Measurements from ENCODE around the gene ITGAE.

ITGAE gene

DNA sequence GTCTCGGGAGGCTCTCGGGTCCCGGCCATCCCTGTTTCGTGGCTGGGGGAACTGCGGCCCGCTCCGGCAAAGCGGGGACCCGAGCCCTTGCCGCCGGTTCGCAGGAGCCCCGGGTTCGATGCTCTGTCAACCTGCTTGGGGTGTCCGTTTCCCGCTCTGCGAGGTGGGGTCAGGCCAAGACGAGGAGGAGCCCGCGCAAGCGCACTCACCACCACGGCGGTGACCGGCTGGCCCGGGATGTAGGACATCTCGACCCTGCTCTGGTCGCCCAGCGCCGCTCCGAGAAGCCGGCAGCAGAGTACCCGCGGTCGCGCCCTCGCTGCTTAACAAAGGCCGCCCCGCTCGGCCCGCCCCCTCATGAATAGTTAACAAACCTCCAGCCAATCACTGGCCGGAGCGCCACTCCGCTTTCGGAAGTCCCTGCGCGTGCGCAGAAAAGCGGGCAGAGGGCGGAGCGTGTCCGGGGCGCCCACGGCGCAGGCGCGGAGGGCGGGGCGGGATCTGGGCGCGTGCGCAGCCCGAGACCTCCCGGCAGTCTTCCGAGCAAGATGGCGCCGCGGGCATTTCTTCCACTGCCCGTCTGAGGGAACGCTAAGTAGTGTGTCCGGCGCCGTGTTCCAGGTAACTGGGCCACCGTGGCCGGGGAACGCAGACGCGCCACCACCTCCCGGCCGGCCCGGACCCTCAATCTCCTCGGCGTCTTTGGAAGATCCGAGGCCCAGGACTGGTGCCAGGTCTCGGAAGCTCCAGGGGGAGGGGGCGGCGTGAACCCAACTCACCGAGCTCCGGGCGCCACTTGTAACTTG is 132.5 kb downstream of the ITGAE start, which contains the start of the genes EMC6 and TAX1BP3:
Gene EMC6, plus strand, starts transcription at position 534 of the 806 bp plus-strand sequence. CDS start 335 bp downstream, outside the sequence.
Gene TAX1BP3, minus strand, starts transcription at position 300 of the 806 bp plus-strand sequence. Its CDS starts 52 bp downstream, at position 248.
- 0 out of 2 replicates have a peak, but pooled peaks have one; percentile 4 for TF ChIP-seq EP300 (IDR thresholded peaks at IDR 0.05; ENCODE audit: borderline replicate concordance)
- no peak; the same call in 1 of the 2 replicates for TF ChIP-seq CEBPB (IDR thresholded peaks at IDR 0.05)
- TF ChIP-seq YY1 (IDR thresholded peaks at IDR 0.05; ENCODE audit: low read depth) = peak; percentile 97
- TF ChIP-seq REST (IDR thresholded peaks at IDR 0.05; ENCODE audit: low read depth) = no peak
- TF ChIP-seq RAD21 (IDR thresholded peaks at IDR 0.05; ENCODE audit: low read depth) = no peak
- peak; percentile 99 for TF ChIP-seq TAF1 (IDR thresholded peaks at IDR 0.05; ENCODE audit: low read depth)
- no peak for TF ChIP-seq CREB1 (IDR thresholded peaks at IDR 0.05; ENCODE audit: low read depth)
- no peak for TF ChIP-seq FOXM1 (IDR thresholded peaks at IDR 0.05; ENCODE audit: borderline replicate concordance, low read depth)
- TF ChIP-seq TEAD4 (IDR thresholded peaks at IDR 0.05) = no peak
- TF ChIP-seq MAX (IDR thresholded peaks at IDR 0.05) = peak; percentile 50
- TF ChIP-seq NFIC (IDR thresholded peaks at IDR 0.05) = peak; percentile 38; the same call in 1 of the 2 replicates
- peak; percentile 4; the same call in 1 of the 2 replicates for TF ChIP-seq TCF12 (IDR thresholded peaks at IDR 0.05; ENCODE audit: low read depth)
- TF ChIP-seq EGR1 (IDR thresholded peaks at IDR 0.05) = no peak

- TF ChIP-seq EGR1 (IDR thresholded peaks at IDR 0.05) (no peak; the same call in 1 of the 2 replicates), TCF12 (IDR thresholded peaks at IDR 0.05; ENCODE audit: low read depth) (peak; percentile 55; the same call in 1 of the 2 replicates), ZBTB7A (IDR thresholded peaks at IDR 0.05; ENCODE audit: low read depth) (peak; percentile 77), NFIC (IDR thresholded peaks at IDR 0.05) (no peak), TEAD4 (IDR thresholded peaks at IDR 0.05) (peak; percentile 72), RAD21 (IDR thresholded peaks at IDR 0.05; ENCODE audit: low read depth) (no peak)
- TF ChIP-seq, protein P1, sequence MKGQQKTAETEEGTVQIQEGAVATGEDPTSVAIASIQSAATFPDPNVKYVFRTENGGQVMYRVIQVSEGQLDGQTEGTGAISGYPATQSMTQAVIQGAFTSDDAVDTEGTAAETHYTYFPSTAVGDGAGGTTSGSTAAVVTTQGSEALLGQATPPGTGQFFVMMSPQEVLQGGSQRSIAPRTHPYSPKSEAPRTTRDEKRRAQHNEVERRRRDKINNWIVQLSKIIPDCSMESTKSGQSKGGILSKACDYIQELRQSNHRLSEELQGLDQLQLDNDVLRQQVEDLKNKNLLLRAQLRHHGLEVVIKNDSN (IDR thresholded peaks at IDR 0.05) = peak; percentile 15; the same call in 1 of the 2 replicates
Measured at GRCh38 chr17:3667366-3668278, 133.4 kb downstream of the ITGAE start.

DNA sequence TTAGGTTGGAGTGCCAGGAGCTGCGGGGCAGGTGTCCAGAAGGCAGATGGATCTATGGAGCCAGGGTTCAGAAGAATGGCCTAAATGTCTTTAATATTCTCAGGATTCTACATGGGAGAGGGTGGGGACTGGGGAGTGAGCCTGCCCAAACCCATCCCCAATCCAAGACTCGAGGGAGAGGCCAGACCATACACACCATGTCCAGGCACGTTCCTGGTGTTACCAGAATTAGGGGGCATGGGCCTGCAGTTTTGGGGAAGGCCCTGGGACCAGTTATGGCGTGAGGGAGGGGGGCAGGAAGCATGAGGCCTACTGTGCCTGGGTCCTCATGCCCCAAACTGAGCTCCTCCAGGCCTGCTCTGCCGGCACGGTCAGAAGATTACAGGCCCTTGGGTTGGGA is 134.5 kb downstream of the ITGAE start:
- TF ChIP-seq YY1 (IDR thresholded peaks at IDR 0.05; ENCODE audit: low read depth) (no peak), MAX (IDR thresholded peaks at IDR 0.05) (no peak), TAF1 (IDR thresholded peaks at IDR 0.05; ENCODE audit: low read depth) (no peak), TEAD4 (IDR thresholded peaks at IDR 0.05) (no peak), CREB1 (IDR thresholded peaks at IDR 0.05; ENCODE audit: low read depth) (no peak), TCF12 (IDR thresholded peaks at IDR 0.05; ENCODE audit: low read depth) (no peak), EP300 (IDR thresholded peaks at IDR 0.05; ENCODE audit: borderline replicate concordance) (no peak), NFIC (IDR thresholded peaks at IDR 0.05) (no peak), FOXM1 (IDR thresholded peaks at IDR 0.05; ENCODE audit: borderline replicate concordance, low read depth) (no peak), ZBTB7A (IDR thresholded peaks at IDR 0.05; ENCODE audit: low read depth) (no peak), EGR1 (IDR thresholded peaks at IDR 0.05) (no peak), CEBPB (IDR thresholded peaks at IDR 0.05) (no peak), RAD21 (IDR thresholded peaks at IDR 0.05; ENCODE audit: low read depth) (no peak), REST (IDR thresholded peaks at IDR 0.05; ENCODE audit: low read depth) (no peak)
- TF ChIP-seq, protein P1 (IDR thresholded peaks at IDR 0.05) = no peak

DNA sequence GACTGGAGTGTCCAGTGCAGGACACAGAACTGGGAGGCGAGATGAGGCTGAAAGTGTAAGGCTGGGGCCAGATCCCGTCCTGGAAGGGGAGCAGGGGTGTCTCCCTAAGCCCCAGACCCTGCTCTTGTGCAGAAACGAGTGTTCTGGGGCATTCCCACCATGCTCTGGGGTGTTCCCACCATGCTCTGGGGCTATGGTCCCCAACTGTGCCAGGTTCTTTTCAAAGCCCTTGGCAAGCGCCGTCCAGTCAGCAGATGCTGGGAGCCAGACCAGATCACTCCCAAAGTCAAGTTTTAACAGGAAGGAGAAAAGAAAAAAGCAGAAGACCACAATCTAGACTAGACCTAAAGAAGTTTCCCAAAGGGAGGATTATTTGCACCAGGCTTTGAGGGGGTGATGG is 135.2 kb downstream of the ITGAE start:
- no peak for TF ChIP-seq YY1 (IDR thresholded peaks at IDR 0.05; ENCODE audit: low read depth)
- TF ChIP-seq CREB1 (IDR thresholded peaks at IDR 0.05; ENCODE audit: low read depth) = no peak
- no peak for TF ChIP-seq MAX (IDR thresholded peaks at IDR 0.05)
- no peak for TF ChIP-seq TAF1 (IDR thresholded peaks at IDR 0.05; ENCODE audit: low read depth)
- no peak for TF ChIP-seq EP300 (IDR thresholded peaks at IDR 0.05; ENCODE audit: borderline replicate concordance)
- TF ChIP-seq TCF12 (IDR thresholded peaks at IDR 0.05; ENCODE audit: low read depth) = no peak

Measured in Ishikawa (cell line).